Measurements from ENCODE around the gene SKIC8.

Gene SKIC8

GRCh38 chr15:78322724-78323521 lies 23.5 kb upstream of the SKIC8 start:
- no peak overlapping the region for H3K4me3 ChIP-seq
- peak overlapping the region in 7 of 21 experiments; percentile 5 to 70 (median 37) for H3K27ac ChIP-seq

- Histone ChIP-seq H3K27ac (peak overlapping the region in 6 of 21 experiments; percentile 5 to 70 (median 36)), H3K4me3 (no peak overlapping the region)
Observed at GRCh38 chr15:78322243-78322642, 22.8 kb upstream of the SKIC8 start.

GRCh38 chr15:78321786-78322185 lies 22.4 kb upstream of the SKIC8 start:
- Histone ChIP-seq H3K4me3 (no peak overlapping the region), H3K27ac (peak overlapping the region in 6 of 21 experiments; percentile 5 to 58 (median 36))

- H3K27ac ChIP-seq: no peak overlapping the region
- no peak overlapping the region for H3K4me3 ChIP-seq
Observed at GRCh38 chr15:78321041-78321570, 21.7 kb upstream of the SKIC8 start.

- no peak overlapping the region for H3K27ac ChIP-seq
Observed at GRCh38 chr15:78320183-78320582, 20.8 kb upstream of the SKIC8 start.

GRCh38 chr15:78319588-78319987 lies 20.2 kb upstream of the SKIC8 start:
- Histone ChIP-seq H3K4me3 (no peak overlapping the region), H3K27ac (no peak overlapping the region)

More at GRCh38 chr15:78320183-78320582, 20.8 kb upstream of the SKIC8 start:
- no peak overlapping the region for H3K4me3 ChIP-seq

GRCh38 chr15:78317145-78317836 lies 17.9 kb upstream of the SKIC8 start:
- Histone ChIP-seq H3K4me3 (no peak overlapping the region), H3K27ac (no peak overlapping the region)

GRCh38 chr15:78316283-78317083 lies 17.1 kb upstream of the SKIC8 start:
- Histone ChIP-seq H3K4me3 (no peak overlapping the region), H3K27ac (peak overlapping the region in 1 of 21 experiments; percentile 39)

GRCh38 chr15:78315686-78316282 lies 16.4 kb upstream of the SKIC8 start:
- no peak overlapping the region for H3K27ac ChIP-seq
- H3K4me3 ChIP-seq: no peak overlapping the region

- no peak overlapping the region for H3K27ac ChIP-seq
- H3K4me3 ChIP-seq: no peak overlapping the region
Observed at GRCh38 chr15:78314181-78314581, 14.8 kb upstream of the SKIC8 start.

- H3K4me3 ChIP-seq: no peak overlapping the region
- H3K27ac ChIP-seq: no peak overlapping the region
Observed at GRCh38 chr15:78313383-78313782, 14.0 kb upstream of the SKIC8 start.

- no peak overlapping the region for H3K27ac ChIP-seq
- no peak overlapping the region for H3K4me3 ChIP-seq
Observed at GRCh38 chr15:78312957-78313356, 13.5 kb upstream of the SKIC8 start.

GRCh38 chr15:78312536-78312935 lies 13.1 kb upstream of the SKIC8 start:
- no peak overlapping the region for H3K27ac ChIP-seq
- H3K4me3 ChIP-seq: no peak overlapping the region

- H3K27ac ChIP-seq: no peak overlapping the region
- no peak overlapping the region for H3K4me3 ChIP-seq
Observed at GRCh38 chr15:78311292-78311691, 11.9 kb upstream of the SKIC8 start.

GRCh38 chr15:78308422-78309032 lies 9.1 kb upstream of the SKIC8 start:
- H3K4me3 ChIP-seq: no peak overlapping the region
- no peak overlapping the region for H3K27ac ChIP-seq

GRCh38 chr15:78307976-78308375 lies 8.6 kb upstream of the SKIC8 start:
- no peak overlapping the region for H3K4me3 ChIP-seq
- H3K27ac ChIP-seq: no peak overlapping the region

GRCh38 chr15:78306176-78306774 lies 6.9 kb upstream of the SKIC8 start:
- Histone ChIP-seq H3K4me3 (no peak overlapping the region), H3K27ac (peak overlapping the region in 4 of 21 experiments; percentile 5 to 62 (median 45))

- no peak overlapping the region for H3K4me3 ChIP-seq
- no peak overlapping the region for H3K27ac ChIP-seq
Observed at GRCh38 chr15:78304216-78305066, 5.0 kb upstream of the SKIC8 start.

All from skin epidermis (tissue), 12 donors.